ENCODE data around the gene LRRN3. TPM values are rescaled to one million over a fixed set of nuclear protein-coding genes. Genes with fewer than 3 reads are reported as not detected.

The LRRN3 gene
- total and polyA plus RNA-seq, 10 donors, result 0.10 to 1.7 (median 0.28) TPM; not detected in 1

DNA sequence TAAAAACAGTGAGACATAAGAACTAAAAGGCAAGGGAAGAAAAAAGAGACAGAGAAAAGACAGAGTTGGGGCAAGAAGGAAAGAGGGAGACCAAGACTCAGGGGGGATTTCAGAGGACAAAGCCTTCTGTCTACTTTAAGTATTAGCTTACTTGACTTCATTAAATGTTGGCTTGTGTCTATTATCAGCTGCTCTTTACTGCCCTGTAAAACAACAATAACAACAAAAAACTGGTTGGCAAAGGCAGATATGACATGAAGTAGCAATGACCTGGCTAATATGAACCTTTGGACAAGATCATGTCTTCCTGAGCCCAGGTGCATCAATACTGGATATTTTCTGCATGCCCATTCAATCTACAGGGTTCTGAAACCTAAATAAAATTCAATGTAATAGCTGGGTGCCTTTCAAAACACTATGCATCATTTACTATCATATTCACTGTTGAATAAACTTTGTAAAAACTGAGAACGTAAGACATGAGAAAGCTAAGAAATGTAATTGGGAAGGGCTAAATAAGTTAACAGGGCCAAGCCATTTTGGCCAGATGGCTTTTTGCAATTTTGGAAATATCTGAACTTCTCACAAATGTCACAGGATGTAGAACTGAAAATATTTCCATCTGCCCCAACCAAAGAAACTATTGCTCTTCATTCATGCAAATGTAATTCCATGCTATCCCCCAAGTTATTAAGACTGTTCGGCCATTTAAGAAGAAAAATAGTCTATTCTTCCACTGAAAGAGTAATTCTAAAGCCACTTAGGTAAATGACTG, 49.4 kb downstream of the LRRN3 start:
- Histone ChIP-seq H3K27ac (no peak overlapping the region), H3K4me3 (no peak overlapping the region), H3K36me3 (no peaks in the 10 kb centered on the region), H3K9me3 (no peaks in the 10 kb centered on the region), H3K27me3 (replicated peaks in 1 of 7) (no peaks in the 10 kb centered on the region), H3K4me1 (peaks cover 13 to 22% (median 16%) of the 10 kb centered on the region in 6 donors)
- intact Hi-C loops (cut with DNase I; ENCODE audit: low total_unique reads), result no loop called here
- DNase-seq, result no peak
- TF ChIP-seq POLR2A (IDR thresholded peaks at IDR 0.05) (no peak), POLR2AphosphoS5 (IDR thresholded peaks at IDR 0.05) (no peak)
- TF ChIP-seq, protein P1, sequence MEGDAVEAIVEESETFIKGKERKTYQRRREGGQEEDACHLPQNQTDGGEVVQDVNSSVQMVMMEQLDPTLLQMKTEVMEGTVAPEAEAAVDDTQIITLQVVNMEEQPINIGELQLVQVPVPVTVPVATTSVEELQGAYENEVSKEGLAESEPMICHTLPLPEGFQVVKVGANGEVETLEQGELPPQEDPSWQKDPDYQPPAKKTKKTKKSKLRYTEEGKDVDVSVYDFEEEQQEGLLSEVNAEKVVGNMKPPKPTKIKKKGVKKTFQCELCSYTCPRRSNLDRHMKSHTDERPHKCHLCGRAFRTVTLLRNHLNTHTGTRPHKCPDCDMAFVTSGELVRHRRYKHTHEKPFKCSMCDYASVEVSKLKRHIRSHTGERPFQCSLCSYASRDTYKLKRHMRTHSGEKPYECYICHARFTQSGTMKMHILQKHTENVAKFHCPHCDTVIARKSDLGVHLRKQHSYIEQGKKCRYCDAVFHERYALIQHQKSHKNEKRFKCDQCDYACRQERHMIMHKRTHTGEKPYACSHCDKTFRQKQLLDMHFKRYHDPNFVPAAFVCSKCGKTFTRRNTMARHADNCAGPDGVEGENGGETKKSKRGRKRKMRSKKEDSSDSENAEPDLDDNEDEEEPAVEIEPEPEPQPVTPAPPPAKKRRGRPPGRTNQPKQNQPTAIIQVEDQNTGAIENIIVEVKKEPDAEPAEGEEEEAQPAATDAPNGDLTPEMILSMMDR (IDR thresholded peaks at IDR 0.05 in 8 of 11, conservative IDR thresholded peaks at IDR 0.05 in 3 of 11), result no peak
- WGBS, 5 donors, result 88 to 92% (median 90%) methylated on average over 2 of the region's 2 CpGs

DNA sequence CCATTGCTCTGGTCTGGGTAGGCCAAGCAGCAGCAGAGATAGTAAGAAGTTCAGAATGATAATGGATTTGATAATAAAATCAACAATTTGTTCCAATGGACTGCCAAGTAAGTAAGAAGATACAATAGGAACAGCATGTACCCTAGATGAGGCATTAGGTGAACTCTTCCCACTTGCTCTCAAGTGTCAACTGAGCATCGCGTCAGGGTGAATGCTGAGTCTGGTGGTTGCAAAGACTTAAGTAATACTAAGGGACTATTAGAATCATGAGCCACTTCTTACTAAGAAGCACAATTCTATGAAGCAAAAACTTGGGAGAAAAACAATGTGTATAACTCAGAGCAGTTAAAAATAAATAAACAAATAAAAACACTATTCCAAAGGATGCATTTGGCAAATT, 54.5 kb downstream of the LRRN3 start:
- no peaks in the 10 kb centered on the region for H3K4me1 ChIP-seq
- no peak overlapping the region for H3K4me3 ChIP-seq
- DNase-seq, result no peak
- H3K27ac ChIP-seq, result no peak overlapping the region
- intact Hi-C loops (cut with DNase I; ENCODE audit: low total_unique reads), result no loop called here
- H3K9me3 ChIP-seq, result no peaks in the 10 kb centered on the region
- WGBS, 5 donors, result 61 to 100% (median 95%) methylated on average over 2 of the region's 2 CpGs
- H3K36me3 ChIP-seq, result no peaks in the 10 kb centered on the region
- no peaks in the 10 kb centered on the region for H3K27me3 ChIP-seq (replicated peaks in 1 of 7)
- TF ChIP-seq POLR2AphosphoS5 (IDR thresholded peaks at IDR 0.05), result no peak
- TF ChIP-seq, protein P1 (IDR thresholded peaks at IDR 0.05 in 8 of 11, conservative IDR thresholded peaks at IDR 0.05 in 3 of 11), result no peak

DNA sequence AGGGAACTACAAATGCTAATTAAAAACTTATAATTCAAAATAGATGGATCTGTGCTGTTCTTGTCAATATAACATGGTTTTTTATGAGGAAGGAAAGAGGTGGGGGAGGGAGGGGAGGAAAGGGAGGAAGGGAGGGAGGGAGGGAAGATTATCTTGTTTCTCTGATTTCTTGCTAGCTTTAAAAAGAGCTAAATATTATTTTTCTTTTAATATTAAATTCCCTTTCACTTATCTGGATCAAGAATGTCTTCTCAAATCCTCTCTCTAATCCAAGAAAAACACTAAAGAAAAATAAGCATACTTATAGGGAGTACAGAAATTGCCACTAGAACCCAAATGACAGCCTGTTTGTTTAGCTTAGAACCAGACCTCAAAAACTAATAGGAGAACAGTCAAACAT, 55.2 kb downstream of the LRRN3 start:
- TF ChIP-seq, protein P1 (IDR thresholded peaks at IDR 0.05 in 8 of 11, conservative IDR thresholded peaks at IDR 0.05 in 3 of 11), result no peak
- TF ChIP-seq POLR2AphosphoS5 (IDR thresholded peaks at IDR 0.05) (no peak), POLR2A (IDR thresholded peaks at IDR 0.05) (no peak)
- Histone ChIP-seq H3K4me3 (no peak overlapping the region), H3K9me3 (no peaks in the 10 kb centered on the region), H3K27ac (no peak overlapping the region), H3K36me3 (no peaks in the 10 kb centered on the region), H3K27me3 (replicated peaks in 1 of 7) (no peaks in the 10 kb centered on the region), H3K4me1 (no peaks in the 10 kb centered on the region)
- no peak for DNase-seq
- intact Hi-C loops (cut with DNase I; ENCODE audit: low total_unique reads), result no loop called here

DNA sequence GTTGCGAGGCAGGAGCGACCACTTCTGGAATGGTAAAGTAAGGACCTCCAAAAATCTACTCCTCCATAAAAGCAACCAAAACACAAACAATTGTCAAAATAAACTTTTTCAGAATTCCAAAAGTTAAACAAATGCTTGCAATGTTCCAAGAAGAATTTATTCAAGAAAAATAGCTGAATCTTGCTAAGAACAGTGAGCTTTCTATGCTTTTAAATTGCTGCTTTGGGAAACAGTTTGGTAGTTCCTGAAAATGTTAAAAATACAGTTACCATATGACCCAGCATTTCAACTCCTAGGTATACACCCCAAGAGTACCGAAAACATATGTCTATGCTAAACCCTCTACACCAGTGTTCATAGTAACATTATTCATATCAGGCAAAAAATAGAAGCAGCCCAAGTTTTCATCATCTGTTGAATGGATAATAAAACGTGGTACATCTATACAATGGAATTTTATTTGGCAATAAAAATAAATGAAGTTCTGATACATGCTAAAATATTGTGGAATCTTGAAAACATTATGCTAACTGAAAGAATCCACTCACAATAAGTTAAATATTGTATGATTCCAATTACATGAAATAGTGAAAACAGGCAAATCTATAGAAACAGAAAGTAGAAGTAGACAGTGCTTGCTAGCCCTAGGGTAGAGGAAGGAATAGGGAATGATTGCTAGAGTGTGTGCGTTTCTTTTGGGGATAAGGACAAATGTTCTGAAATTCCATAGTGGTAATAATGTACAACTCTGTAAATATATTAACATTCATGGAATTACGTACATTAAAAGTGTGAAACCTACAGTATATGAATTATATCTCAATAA, 57.0 kb downstream of the LRRN3 start:
- intact Hi-C loops (cut with DNase I; ENCODE audit: low total_unique reads), result no loop called here
- no peaks in the 10 kb centered on the region for H3K4me1 ChIP-seq
- no peak overlapping the region for H3K4me3 ChIP-seq
- DNase-seq, result no peak
- 77 to 92% (median 82%) methylated on average over 6 of the region's 6 CpGs for WGBS, 5 donors
- no peak for TF ChIP-seq POLR2AphosphoS5 (IDR thresholded peaks at IDR 0.05)
- TF ChIP-seq POLR2A (IDR thresholded peaks at IDR 0.05), result no peak
- TF ChIP-seq, protein P1 (IDR thresholded peaks at IDR 0.05 in 8 of 11, conservative IDR thresholded peaks at IDR 0.05 in 3 of 11), result no peak
- no peaks in the 10 kb centered on the region for H3K36me3 ChIP-seq
- no peaks in the 10 kb centered on the region for H3K27me3 ChIP-seq (replicated peaks in 1 of 7)
- H3K27ac ChIP-seq, result no peak overlapping the region
- H3K9me3 ChIP-seq, result no peaks in the 10 kb centered on the region
